Glomerular visceral epithelial cell (primary cell): ENCODE results near the gene ATXN1.
"Not testable (repeated sequence)": the region's sequence is repeated elsewhere in the genome, so short reads cannot be mapped to it uniquely, and the experiment has no call there.

Experiments used
- DNase-seq: peaks from one replicate; pipeline ENCODE4 v3.0.0-alpha.2; 2016; ENCODE audit errors: extremely low spot score

ATXN1 gene

DNA sequence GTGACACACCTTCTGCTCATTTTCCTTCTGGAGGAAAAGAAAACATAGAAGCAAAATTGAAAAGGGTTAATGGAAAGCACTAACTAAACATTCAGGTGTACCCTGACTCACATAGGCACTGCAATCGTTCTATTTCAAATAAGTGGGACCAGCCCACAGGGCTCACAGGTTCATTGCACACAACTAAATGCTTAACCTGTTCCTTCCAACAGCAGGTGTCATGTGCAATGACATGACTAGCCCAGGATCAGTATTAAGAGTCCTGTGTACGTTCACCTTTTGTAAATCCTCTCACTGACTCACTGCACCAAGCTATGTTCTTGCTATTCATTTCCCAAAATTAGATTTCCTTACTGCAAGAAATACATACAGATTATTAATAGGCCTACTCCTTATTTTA is 371.6 kb downstream of the ATXN1 start:
- DNase-seq, result no peak

DNA sequence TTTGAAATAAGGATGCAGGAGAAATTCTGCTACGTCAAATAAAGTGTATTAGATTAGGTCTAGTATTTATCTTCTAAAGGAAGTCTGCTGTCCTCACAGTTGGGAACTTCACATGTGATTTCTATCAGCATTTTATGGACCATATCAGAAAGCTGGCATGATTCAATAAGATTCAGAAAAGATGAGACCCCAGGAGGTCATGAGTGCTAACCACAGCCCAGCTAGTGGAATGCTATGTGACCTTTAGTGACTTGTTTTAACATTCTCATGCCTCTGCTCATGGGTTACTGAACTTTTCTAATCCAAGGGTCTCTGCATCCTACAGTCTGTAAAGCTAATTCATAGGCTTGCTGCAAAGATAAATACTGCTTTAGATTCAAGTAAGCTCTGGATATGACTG is 372.8 kb downstream of the ATXN1 start:
- DNase-seq, result peak; percentile 38

DNA sequence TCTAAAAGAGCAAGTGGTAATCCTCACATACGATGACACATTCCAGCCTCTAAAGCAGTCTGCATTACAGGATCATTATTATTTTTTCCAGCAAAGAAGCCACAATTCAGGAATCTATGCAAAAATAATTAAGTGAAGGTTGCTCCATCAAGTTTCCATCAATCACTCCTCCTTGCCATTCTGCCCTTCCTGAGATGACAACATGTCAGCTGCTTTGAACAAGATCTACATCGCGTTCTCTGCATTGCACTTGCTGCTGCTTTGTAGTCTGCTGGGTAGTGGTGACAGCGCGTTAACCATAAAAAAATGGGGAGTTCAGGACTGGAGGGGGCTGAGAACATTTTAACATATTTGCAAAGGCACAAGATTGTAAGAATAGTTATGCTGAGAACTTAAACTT is 375.2 kb downstream of the ATXN1 start:
- DNase-seq, result no peak

DNA sequence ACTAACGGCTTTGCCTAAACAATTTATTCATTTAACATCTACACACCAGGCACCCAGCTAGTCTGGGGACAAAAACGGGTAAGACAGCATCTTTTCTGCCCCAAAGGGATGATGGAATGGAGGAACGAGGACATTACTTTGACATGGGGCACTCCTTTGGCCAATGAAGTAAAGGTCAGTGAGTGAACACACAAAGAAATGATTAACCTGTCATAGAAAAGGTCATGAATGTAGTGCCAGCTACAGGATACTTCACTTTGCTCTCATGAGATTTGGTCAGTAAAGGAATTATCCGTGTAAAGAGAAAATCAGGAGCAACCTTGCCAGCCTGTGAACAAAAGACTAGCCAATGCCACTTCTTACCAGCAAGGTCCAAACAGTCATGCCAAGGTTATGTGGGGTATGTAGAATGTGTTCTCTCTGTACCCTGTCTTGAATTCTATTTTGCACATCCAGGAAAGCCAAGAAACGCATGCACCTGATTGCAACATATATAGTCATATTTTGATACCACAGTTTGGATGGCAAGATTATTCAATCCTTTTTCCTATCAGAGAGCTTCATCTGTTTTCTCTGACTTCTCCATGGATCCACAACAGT is 377.6 kb downstream of the ATXN1 start:
- no peak for DNase-seq

DNA sequence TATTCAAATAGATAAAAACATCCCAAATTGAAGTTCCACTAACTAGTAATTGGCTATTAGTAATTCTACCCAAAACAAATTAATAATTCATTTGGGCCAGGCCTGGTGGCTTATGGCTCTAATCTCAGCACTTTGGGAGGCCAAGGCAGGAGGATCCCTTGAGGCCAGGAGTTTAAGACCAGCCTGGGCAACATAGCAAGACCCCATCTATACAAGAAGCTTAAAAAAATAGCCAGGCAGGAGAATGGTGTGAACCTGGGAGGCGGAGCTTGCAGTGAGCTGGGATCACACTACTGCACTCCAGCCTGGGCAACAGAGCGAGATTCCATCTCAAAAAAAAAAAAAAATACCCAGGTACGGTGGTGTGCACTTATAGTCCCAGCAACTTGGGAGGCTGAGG is 379.3 kb downstream of the ATXN1 start:
- DNase-seq, result not testable (repeated sequence)

GRCh38 chr6:16380220-16380809 is 380.9 kb downstream of the ATXN1 start:
- DNase-seq, result no peak

DNA sequence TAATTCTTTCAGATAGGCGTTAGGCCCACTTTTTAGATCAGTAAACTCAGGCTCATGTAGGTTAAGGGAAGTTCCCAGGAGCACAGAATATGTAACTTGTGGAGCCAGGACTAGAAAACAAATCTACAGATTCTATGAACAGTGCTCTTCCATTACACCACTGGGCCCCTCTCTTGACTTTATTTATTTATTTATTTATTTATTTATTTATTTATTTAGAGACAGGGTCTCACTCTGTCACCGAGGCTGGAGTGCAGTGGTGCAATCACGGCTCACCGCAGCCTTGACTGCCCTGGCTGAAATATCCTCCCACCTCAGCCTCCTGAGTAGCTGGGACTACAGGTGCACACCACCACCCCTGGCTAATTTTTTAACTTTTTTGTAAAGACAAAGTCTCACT is 382.9 kb downstream of the ATXN1 start:
- DNase-seq, result not testable (repeated sequence)

- DNase-seq, result no peak
These were observed 383.8 kb downstream of the ATXN1 start for GRCh38 chr6:16377470-16377869.

- DNase-seq, result no peak
These were observed 385.4 kb downstream of the ATXN1 start for GRCh38 chr6:16375843-16376242.

DNA sequence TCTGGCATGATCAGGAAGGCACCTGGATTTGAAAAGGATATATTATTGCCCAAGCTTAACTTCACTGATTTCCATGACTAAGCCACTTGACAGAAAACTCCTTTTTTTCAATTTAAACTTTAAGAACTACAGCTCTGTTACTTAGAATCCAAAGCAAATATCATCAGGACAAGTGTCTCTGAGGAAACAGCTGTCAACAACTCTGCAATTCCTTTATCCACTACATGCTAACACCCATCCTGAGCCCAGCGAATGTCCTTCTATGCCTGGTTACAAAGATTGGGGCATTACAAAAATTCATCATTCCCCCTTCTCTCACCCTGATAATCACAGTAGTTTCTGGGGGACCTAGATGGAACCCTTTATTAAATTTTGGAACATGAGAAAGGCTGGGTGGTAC is 386.1 kb downstream of the ATXN1 start:
- DNase-seq, result no peak

DNA sequence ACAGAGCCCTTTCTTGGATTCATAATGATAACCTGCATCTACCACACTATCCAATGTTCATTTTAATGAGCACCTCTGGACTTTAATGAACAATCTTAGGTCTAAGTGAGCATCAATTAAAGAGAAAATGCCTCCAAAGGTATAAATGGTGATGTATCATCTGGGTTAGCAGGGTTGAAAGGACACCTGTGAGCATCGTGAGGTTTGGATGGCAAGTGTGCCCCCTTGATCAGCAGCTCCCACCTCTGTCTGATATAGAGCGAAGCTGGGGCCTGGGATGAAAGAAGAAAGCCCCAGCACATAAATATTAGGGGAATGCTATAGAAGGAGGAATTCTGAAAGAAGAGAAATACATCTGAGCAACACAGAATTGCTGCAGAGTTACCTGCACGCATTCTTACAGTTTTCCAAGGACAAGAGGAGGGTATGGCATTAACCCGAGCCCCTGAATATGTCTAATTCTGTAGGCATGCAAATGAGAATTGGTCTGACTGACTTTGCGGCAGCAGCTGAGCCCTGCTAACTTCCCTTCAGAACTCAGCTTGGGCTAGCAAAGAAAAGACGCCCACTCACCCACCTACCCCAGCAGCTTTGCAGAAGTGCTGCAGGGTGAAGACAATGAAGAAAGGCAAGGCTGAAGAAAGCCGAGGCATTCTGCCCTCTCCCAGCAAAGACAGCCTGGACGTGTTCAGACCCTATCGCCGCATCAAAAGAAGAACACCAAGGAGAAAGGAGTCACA is 386.6 kb downstream of the ATXN1 start:
- DNase-seq, result no peak

GRCh38 chr6:16374016-16374415 is 387.2 kb downstream of the ATXN1 start:
- no peak for DNase-seq

DNA sequence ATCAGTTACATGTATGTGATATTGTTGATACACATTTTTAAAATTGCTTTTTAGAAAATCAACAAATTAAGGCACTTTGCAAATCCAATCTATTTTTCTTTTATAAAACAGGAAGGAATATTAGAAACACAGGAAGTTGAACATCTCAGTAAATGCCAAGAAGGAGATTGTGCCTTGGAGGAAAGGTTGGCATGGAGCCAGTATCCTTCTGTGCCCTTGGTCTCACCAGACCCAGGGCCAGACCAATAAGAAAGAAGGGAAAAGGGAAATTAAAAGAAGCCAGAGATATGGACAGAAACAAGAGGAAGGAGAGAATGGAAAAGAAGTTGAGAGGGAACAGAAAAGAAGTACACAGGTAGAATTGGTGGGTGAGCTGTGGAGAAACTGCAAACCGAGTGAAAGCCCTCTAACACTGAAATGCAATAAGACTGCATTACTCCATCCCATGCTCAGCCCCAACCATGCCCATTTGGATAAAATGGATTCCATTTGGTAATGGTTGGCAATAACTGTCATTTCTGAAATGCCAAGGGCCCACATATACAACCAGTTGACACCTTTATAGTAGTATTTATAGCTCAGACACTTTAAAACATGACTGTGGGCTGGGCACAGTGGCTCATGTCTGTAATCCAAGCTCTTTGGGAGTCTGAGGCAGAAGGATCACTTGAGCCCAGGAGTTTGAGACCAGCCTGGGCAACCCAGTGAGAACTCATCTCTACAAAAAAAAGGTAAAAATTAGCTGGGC is 389.1 kb downstream of the ATXN1 start:
- no peak for DNase-seq

DNA sequence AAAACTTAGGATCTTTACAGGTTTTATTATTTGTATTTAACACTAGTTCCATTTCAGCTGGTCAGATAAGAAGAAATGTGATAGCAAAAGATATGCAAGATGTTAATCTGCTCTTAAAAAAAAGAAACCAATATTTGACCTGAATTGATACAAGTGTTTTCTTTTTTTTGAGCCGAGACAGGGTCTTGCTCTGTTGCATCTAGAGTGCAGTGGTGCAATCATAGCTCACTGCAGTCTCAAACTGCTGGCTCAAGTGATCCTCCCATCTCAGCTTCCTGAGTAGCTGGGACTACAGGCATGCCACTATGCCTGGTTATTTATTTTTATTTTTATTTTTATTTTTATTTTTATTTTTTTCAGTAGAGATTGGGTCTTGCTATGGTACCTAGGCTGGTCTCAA is 389.9 kb downstream of the ATXN1 start:
- DNase-seq, result no peak

- DNase-seq, result no peak
These were observed 390.3 kb downstream of the ATXN1 start for GRCh38 chr6:16370943-16371342.

DNA sequence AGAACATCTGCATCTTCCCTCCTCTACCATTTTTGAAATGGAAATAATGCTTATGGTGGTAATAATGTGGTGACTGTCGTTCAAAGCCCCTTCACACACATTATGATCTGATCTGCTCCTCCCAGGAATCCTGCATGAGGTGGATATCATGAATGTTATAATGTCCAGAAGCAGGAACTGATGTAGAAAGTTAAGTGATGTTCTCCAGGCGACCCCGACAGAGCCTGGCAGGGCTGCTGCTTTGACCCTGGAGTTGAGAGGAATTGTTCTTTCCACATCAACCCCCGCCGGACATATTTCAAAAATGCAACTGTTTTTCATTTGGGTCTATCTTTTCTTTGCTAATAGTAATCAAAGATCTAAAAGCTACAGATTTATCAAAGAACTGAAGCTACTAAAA is 391.3 kb downstream of the ATXN1 start:
- no peak for DNase-seq

- no peak for DNase-seq
These were observed 392.0 kb downstream of the ATXN1 start for GRCh38 chr6:16369140-16369745.

DNA sequence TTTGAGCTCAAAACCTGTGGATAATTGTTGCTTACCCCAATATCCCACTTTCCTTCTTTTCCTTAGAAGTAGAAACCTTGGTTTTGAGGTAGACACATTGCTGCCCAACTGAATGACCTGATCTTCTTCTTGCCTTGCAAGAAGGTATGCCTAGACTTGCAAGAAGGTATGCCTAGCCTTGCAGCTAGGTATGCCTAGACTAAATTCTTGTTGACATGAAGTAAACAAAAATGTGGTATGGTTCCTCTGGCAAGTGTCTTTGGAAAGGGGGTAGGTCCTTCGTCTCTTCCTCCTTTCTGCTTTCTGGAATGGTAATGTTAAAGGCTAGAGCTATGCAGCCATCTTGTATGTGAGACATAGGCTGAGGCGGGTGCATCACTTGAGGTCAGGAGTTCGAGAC is 393.7 kb downstream of the ATXN1 start:
- DNase-seq, result no peak

DNA sequence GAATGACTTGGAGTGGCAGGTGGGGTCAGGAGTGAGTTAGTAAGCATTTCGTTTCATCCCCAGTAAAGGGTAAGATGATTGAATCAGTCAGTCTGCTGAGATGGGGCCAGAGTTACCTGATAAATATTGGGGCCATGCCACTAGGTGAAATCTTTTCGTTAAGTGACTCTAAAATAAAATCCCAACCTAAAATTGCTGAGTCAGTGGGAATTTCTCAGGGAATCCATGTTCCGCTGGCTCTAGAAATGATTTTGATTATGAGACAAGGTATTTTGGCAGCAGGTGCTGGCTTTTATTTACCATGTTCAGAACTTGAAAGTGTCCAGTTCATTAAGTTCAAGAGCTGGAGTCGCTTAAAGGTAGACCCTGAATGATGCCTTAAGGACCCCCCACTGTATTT is 397.5 kb downstream of the ATXN1 start:
- DNase-seq, result no peak

DNA sequence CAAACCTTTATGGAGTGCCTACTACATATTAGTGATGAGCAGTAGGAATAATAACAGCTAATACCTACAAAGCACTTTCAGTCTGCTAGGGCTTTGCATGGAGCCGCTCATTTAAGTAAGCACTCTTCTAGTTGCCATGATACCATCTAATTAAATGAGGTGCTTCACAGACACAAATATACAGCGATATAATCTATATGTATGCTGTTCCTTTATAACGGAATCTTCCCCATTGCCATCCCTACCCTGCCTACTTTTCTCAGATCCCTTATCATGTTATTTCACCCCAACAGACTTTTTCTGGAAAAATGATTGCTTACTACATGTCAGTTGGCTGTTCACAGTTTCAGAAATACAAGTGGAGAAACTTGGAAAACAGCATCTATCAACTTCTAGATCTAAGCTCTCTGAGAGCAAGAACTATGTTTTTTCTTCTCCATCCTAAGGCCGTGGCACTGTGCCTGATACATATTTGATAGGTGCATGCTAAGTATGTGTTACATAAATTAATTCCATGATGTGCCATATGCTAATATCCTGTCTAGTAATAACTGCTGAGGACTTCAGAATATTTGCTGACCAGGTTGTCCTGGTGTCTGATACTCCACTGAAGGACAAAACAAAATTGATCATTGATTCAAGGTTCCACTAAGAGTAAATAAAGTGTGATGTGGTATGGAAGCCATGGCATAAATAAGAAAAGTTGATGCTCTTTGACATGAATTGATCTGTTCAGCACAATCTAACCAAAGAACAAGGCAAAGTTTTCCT is 398.3 kb downstream of the ATXN1 start:
- DNase-seq, result no peak

- no peak for DNase-seq
These were observed 399.0 kb downstream of the ATXN1 start for GRCh38 chr6:16362296-16362695.

DNA sequence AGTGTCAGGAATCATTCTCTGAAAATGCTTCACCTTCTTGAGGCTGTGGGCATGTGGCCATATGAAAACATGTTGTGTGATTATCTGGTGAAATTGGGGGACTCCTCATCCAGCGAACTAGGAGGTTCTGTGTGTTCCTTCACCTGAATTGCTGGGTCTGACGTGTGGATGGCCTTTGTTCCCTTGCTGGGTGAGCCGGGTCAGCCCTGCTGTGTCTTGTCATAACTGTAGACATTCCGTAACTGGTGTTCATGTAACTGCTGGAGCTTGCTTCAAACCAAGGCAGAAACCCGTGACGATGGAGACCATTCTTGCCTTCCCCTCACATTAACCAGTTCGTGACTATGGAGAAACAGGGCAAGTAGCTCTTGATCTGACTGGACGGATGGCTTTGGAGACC is 399.4 kb downstream of the ATXN1 start:
- DNase-seq, result no peak
